Astrocyte (in vitro differentiated cells and primary cell): Measurements from ENCODE around the gene TXLNB. TPM values are rescaled to one million over a fixed set of nuclear protein-coding genes. Genes with fewer than 3 reads are reported as not detected.
A peak's percentile ranks its signal among the peaks of the same experiment; 100 is the strongest.

Experiments
- DNase-seq: peaks from one replicate; pipeline ENCODE4 v3.0.0-alpha.2; 2010; ENCODE audit warnings: low read depth
- FAIRE-seq: peaks from 2 replicates; lab custom pipeline; 2011; peaks lifted over from hg19 to GRCh38; lab: Jason Lieb, UNC
- H2AFZ ChIP-seq: 2 replicates; pipeline ENCODE4 v1.6.0; 2012; ENCODE audit warnings: low read depth, low read length, inconsistent platforms
- H3K27ac ChIP-seq: 2 replicates; pipeline ENCODE4 v1.5.1; 2011; ENCODE audit warnings: low read depth, low read length, inconsistent platforms
- H3K27me3 ChIP-seq: 2 replicates; pipeline ENCODE4 v1.6.0; 2011; ENCODE audit warnings: low read length, inconsistent platforms; ENCODE audit not compliant: insufficient read depth
- H3K36me3 ChIP-seq: 2 replicates; pipeline ENCODE4 v1.5.1; 2011; ENCODE audit warnings: low read length, inconsistent platforms; ENCODE audit not compliant: insufficient read depth
- H3K4me1 ChIP-seq: 2 replicates; pipeline ENCODE4 v1.5.1; 2011; ENCODE audit warnings: low read length, inconsistent platforms; ENCODE audit not compliant: insufficient read depth
- H3K4me2 ChIP-seq: 2 replicates; pipeline ENCODE4 v1.6.0; 2012; ENCODE audit warnings: low read length, inconsistent platforms
- H3K4me3 ChIP-seq: 2 replicates; pipeline ENCODE4 v1.5.1; 2011; ENCODE audit warnings: low read depth, mild to moderate bottlenecking, low read length, inconsistent platforms; ENCODE audit not compliant: insufficient read depth
- H3K79me2 ChIP-seq: 2 replicates; pipeline ENCODE4 v1.6.0; 2012; ENCODE audit warnings: mild to moderate bottlenecking, low read length, inconsistent platforms; ENCODE audit not compliant: insufficient read depth
- H3K9ac ChIP-seq: 2 replicates; pipeline ENCODE4 v1.6.0; 2012; ENCODE audit warnings: mild to moderate bottlenecking, low read length, inconsistent platforms
- H3K9me3 ChIP-seq: 2 replicates; pipeline ENCODE4 v1.5.1; 2012; ENCODE audit warnings: low read depth, mild to moderate bottlenecking, low read length, inconsistent platforms; ENCODE audit not compliant: insufficient read depth
- H4K20me1 ChIP-seq: 2 replicates; pipeline ENCODE4 v1.6.0; 2012; ENCODE audit warnings: low read length, inconsistent platforms; ENCODE audit not compliant: insufficient read depth
- H3K27ac Mint-ChIP-seq: one replicate; pipeline ENCODE4 v1.8.0; 2021; ENCODE audit warnings: mild to moderate bottlenecking, mixed read lengths; ENCODE audit not compliant: unreplicated experiment
- H3K27me3 Mint-ChIP-seq: one replicate; pipeline ENCODE4 v1.8.0; 2021; ENCODE audit warnings: low read depth, mixed read lengths; ENCODE audit not compliant: unreplicated experiment
- H3K36me3 Mint-ChIP-seq: one replicate; pipeline ENCODE4 v1.8.0; 2021; ENCODE audit warnings: low read depth, mixed read lengths; ENCODE audit not compliant: unreplicated experiment
- H3K4me1 Mint-ChIP-seq: one replicate; pipeline ENCODE4 v1.8.0; 2021; ENCODE audit warnings: low read depth, mixed read lengths; ENCODE audit not compliant: unreplicated experiment
- H3K4me3 Mint-ChIP-seq: one replicate; pipeline ENCODE4 v1.8.0; 2021; ENCODE audit warnings: mild to moderate bottlenecking, moderate library complexity, mixed read lengths; ENCODE audit not compliant: unreplicated experiment
- H3K9me3 Mint-ChIP-seq: one replicate; pipeline ENCODE4 v1.8.0; 2021; ENCODE audit warnings: mild to moderate bottlenecking, mixed read lengths; ENCODE audit not compliant: unreplicated experiment
- EZH2 ChIP-seq: IDR thresholded peaks from 2 replicates; pipeline ENCODE4 v1.6.1; 2012; ENCODE audit warnings: mild to moderate bottlenecking, low read length, inconsistent platforms; ENCODE audit not compliant: insufficient read depth
- total RNA-seq: library from RNA; stranded (reverse); gene quantifications from 2 replicates; pipeline ENCODE4 v1.2.1, GENCODE V29; 2021
- TF ChIP-seq, protein P1 (sequence below): IDR thresholded peaks from 2 replicates; pipeline ENCODE4 v1.5.1; 2011; ENCODE audit warnings: low read depth, mild to moderate bottlenecking, inconsistent platforms, low read length, moderate library complexity; ENCODE audit not compliant: insufficient read depth

TXLNB gene
- total RNA-seq, 1 donor from 2014 or later, result 0.57 TPM

DNA sequence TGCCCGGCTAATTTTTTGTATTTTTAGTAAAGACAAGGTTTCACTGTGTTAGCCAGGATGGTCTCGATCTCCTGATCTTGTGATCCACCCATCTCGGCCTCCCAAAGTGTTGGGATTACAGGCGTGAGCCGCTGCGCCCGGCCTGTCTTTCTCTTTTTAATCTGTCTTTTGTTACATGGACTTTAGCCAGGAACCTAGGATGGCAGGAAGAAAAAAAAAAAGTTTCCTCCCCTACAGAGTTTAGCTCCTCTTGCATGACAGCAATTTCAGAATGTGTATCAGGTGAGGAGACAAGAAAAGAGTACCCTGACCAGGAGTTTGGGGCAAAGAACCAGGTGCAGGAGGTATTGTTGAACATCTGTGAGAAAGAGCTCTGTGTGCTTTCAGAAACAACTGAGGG lies 21.4 kb upstream of the TXLNB start:
- H3K4me1 ChIP-seq, result peaks cover 4% of the 10 kb centered on the region
- no peak overlapping the region for H2AFZ ChIP-seq
- H3K9ac ChIP-seq, result no peak overlapping the region
- H3K27ac ChIP-seq, result no peak overlapping the region
- no peak overlapping the region for H3K27ac Mint-ChIP-seq
- no peak overlapping the region for H3K4me2 ChIP-seq
- H3K27me3 ChIP-seq, result no peaks in the 10 kb centered on the region
- H3K9me3 Mint-ChIP-seq, result no peaks in the 10 kb centered on the region
- H3K36me3 Mint-ChIP-seq, result peaks cover 3% of the 10 kb centered on the region
- DNase-seq, result no peak
- no peaks in the 10 kb centered on the region for H3K27me3 Mint-ChIP-seq
- no peak overlapping the region for H3K4me3 ChIP-seq
- no peak for FAIRE-seq
- TF ChIP-seq EZH2, result no peak
- TF ChIP-seq, protein P1, sequence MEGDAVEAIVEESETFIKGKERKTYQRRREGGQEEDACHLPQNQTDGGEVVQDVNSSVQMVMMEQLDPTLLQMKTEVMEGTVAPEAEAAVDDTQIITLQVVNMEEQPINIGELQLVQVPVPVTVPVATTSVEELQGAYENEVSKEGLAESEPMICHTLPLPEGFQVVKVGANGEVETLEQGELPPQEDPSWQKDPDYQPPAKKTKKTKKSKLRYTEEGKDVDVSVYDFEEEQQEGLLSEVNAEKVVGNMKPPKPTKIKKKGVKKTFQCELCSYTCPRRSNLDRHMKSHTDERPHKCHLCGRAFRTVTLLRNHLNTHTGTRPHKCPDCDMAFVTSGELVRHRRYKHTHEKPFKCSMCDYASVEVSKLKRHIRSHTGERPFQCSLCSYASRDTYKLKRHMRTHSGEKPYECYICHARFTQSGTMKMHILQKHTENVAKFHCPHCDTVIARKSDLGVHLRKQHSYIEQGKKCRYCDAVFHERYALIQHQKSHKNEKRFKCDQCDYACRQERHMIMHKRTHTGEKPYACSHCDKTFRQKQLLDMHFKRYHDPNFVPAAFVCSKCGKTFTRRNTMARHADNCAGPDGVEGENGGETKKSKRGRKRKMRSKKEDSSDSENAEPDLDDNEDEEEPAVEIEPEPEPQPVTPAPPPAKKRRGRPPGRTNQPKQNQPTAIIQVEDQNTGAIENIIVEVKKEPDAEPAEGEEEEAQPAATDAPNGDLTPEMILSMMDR, result no peak
- no peaks in the 10 kb centered on the region for H3K79me2 ChIP-seq
- peaks cover 15% of the 10 kb centered on the region for H3K4me1 Mint-ChIP-seq
- H3K36me3 ChIP-seq, result no peaks in the 10 kb centered on the region
- H4K20me1 ChIP-seq, result no peaks in the 10 kb centered on the region
- H3K4me3 Mint-ChIP-seq, result no peak overlapping the region
- no peaks in the 10 kb centered on the region for H3K9me3 ChIP-seq

DNA sequence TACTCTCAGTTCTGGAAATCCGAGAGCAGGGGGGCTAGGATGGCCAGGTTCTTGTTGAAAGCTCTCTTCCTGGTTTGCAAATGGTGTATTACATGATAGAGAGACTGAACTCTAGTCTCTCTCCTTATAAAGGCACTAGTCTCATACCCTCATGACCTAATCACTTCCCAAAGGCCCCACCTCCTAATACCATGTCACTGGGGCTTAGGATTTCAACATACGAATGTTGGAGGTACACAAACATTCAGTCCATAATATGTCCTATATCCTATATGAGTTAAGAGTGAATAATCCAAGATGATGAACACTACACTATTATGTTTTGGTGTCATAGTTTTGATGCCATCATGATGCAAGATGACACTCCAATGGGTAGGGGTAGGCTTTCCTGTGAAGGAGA lies 20.0 kb upstream of the TXLNB start:
- Histone ChIP-seq H3K27me3 (no peaks in the 10 kb centered on the region), H3K4me3 (no peak overlapping the region), H3K79me2 (no peaks in the 10 kb centered on the region), H3K4me2 (no peak overlapping the region), H3K27ac (no peak overlapping the region), H3K36me3 (no peaks in the 10 kb centered on the region), H3K4me1 (peaks cover 4% of the 10 kb centered on the region), H2AFZ (no peak overlapping the region), H4K20me1 (no peaks in the 10 kb centered on the region), H3K9me3 (no peaks in the 10 kb centered on the region), H3K9ac (no peak overlapping the region)
- FAIRE-seq (no peak), DNase-seq (no peak)
- H3K27me3 Mint-ChIP-seq, result no peaks in the 10 kb centered on the region
- TF ChIP-seq, protein P1, result no peak
- no peak for TF ChIP-seq EZH2
- peaks cover 3% of the 10 kb centered on the region for H3K36me3 Mint-ChIP-seq
- H3K4me3 Mint-ChIP-seq, result no peak overlapping the region
- H3K4me1 Mint-ChIP-seq, result peaks cover 15% of the 10 kb centered on the region
- H3K27ac Mint-ChIP-seq, result no peak overlapping the region
- H3K9me3 Mint-ChIP-seq, result no peaks in the 10 kb centered on the region

DNA sequence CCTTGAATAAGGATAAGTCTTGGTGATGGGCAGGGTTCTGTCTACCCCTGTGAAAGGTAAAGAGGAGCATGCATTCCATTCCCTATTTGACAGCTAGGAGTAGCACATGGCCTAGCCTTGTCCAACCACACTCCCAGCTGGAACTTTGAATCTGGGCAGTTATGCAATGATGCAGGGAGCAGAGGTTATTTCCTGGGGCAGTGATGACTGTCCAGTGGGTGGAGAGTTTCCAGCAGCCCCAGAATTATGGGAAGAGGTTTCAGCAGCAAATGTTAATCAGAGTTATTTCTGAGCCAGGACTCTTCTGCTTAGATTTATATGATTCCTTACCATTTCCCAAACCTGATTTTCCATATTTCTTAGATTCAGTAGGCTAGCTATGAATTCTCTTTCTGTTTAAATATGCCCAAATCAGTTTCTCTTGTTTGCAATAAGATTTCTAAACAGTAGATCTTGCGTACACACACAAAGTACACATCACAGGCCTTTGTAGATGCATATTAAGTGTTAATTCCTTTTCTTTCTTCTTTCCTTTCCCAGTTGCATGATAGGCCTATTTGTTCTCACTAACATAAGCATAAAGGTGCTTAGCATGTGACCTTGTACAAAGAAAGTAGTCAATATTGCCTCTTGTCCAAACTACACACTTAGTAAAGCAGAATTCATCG lies 17.3 kb upstream of the TXLNB start:
- Histone ChIP-seq H3K4me2 (peak overlapping the region; percentile 5), H2AFZ (no peak overlapping the region), H3K4me3 (no peak overlapping the region), H4K20me1 (no peaks in the 10 kb centered on the region), H3K27me3 (no peaks in the 10 kb centered on the region), H3K36me3 (no peaks in the 10 kb centered on the region), H3K9me3 (no peaks in the 10 kb centered on the region), H3K4me1 (peaks cover 4% of the 10 kb centered on the region), H3K79me2 (no peaks in the 10 kb centered on the region), H3K27ac (no peak overlapping the region), H3K9ac (no peak overlapping the region)
- Mint-ChIP-seq H3K36me3 (no peaks in the 10 kb centered on the region), H3K4me1 (peaks cover 11% of the 10 kb centered on the region), H3K27me3 (no peaks in the 10 kb centered on the region), H3K27ac (no peak overlapping the region), H3K9me3 (no peaks in the 10 kb centered on the region), H3K4me3 (no peak overlapping the region)
- FAIRE-seq (no peak), DNase-seq (peak; percentile 72)
- no peak for TF ChIP-seq EZH2
- TF ChIP-seq, protein P1, result no peak
